GM23338 (cell line): Measurements from ENCODE around the gene KRT38. TPM values are rescaled to one million over a fixed set of nuclear protein-coding genes. Genes with fewer than 3 reads are reported as not detected.

ENCODE experiments used
- ATAC-seq: fragments of 200-7000 bp; cut with Tn5 transposase; 3 replicates; pipeline ENCODE4 v1.9.1; 2020
- DNase-seq: peaks from one replicate; pipeline ENCODE4 v3.0.0-alpha.2; 2015; ENCODE audit warnings: low spot score
- H2AFZ ChIP-seq: fragments of 200-600 bp; sonication (generic); 2 replicates; pipeline ENCODE4 v1.8.0; 2016; ENCODE audit warnings: antibody characterized with exemption, mild to moderate bottlenecking, moderate library complexity
- H3F3A ChIP-seq: fragments of 200-600 bp; sonication (generic); replicated peaks from 2 replicates; pipeline ENCODE4 v1.8.0; 2017; ENCODE audit warnings: antibody characterized with exemption, mixed run types, low read depth
- H3K27ac ChIP-seq: fragments of 200-600 bp; sonication (generic); 2 replicates; pipeline ENCODE4 v1.6.1; 2016; ENCODE audit warnings: low read depth
- H3K27me3 ChIP-seq: fragments of 200-600 bp; sonication (generic); 2 replicates; pipeline ENCODE4 v1.8.0; 2016; ENCODE audit warnings: mild to moderate bottlenecking, mixed run types, moderate library complexity; ENCODE audit not compliant: insufficient read depth
- H3K36me3 ChIP-seq: fragments of 200-600 bp; sonication (generic); 2 replicates; pipeline ENCODE4 v1.8.0; 2016; ENCODE audit warnings: mild to moderate bottlenecking; ENCODE audit not compliant: insufficient read depth
- H3K4me1 ChIP-seq: fragments of 200-600 bp; sonication (generic); 2 replicates; pipeline ENCODE4 v1.8.0; 2016; ENCODE audit warnings: mild to moderate bottlenecking, moderate library complexity; ENCODE audit not compliant: insufficient read depth
- H3K4me2 ChIP-seq: fragments of 200-600 bp; sonication (generic); 2 replicates; pipeline ENCODE4 v1.7.1; 2017; ENCODE audit warnings: mixed run types
- H3K4me3 ChIP-seq: fragments of 200-600 bp; sonication (generic); 2 replicates; pipeline ENCODE4 v1.6.1; 2016; ENCODE audit warnings: mixed run types
- H3K79me2 ChIP-seq: fragments of 200-600 bp; sonication (generic); replicated peaks from 2 replicates; pipeline ENCODE4 v1.8.0; 2017; ENCODE audit warnings: mild to moderate bottlenecking; ENCODE audit not compliant: insufficient read depth
- H3K9me2 ChIP-seq: fragments of 200-600 bp; sonication (generic); 2 replicates; pipeline ENCODE4 v1.8.0; 2017; ENCODE audit not compliant: insufficient read depth
- H4K20me1 ChIP-seq: fragments of 200-600 bp; sonication (generic); replicated peaks from 2 replicates; pipeline ENCODE4 v1.8.0; 2017; ENCODE audit warnings: mild to moderate bottlenecking; ENCODE audit not compliant: insufficient read depth
- H3K27ac Mint-ChIP-seq: 2 replicates; pipeline ENCODE4 v1.8.0; 2020; ENCODE audit warnings: inconsistent platforms, mild to moderate bottlenecking, moderate library complexity, mixed read lengths
- H3K27me3 Mint-ChIP-seq: 3 replicates; pipeline ENCODE4 v1.8.0; 2022; ENCODE audit warnings: low read depth, mild to moderate bottlenecking, moderate library complexity, mixed read lengths, inconsistent platforms; ENCODE audit not compliant: insufficient read depth, poor library complexity
- H3K36me3 Mint-ChIP-seq: 3 replicates; pipeline ENCODE4 v1.8.0; 2021; ENCODE audit warnings: low read depth, mild to moderate bottlenecking, inconsistent platforms, moderate library complexity, mixed read lengths
- H3K4me1 Mint-ChIP-seq: 3 replicates; pipeline ENCODE4 v1.8.0; 2020; ENCODE audit warnings: mild to moderate bottlenecking, inconsistent platforms, mixed read lengths
- H3K4me3 Mint-ChIP-seq: 3 replicates; pipeline ENCODE4 v1.8.0; 2021; ENCODE audit warnings: moderate library complexity, mild to moderate bottlenecking, inconsistent platforms, mixed read lengths
- H3K9me3 Mint-ChIP-seq: 3 replicates; pipeline ENCODE4 v1.8.0; 2020; ENCODE audit warnings: moderate library complexity, mild to moderate bottlenecking, inconsistent platforms, mixed read lengths
- CREB1 ChIP-seq: fragments of 250-450 bp; sonication (Bioruptor Pico); IDR thresholded peaks from 2 replicates; pipeline ENCODE4 v1.5.0; 2020; ENCODE audit warnings: low read depth, mild to moderate bottlenecking, moderate library complexity
- CTCF ChIP-seq, 2 experiments: fragments of 200-600 bp in 1 of 2; sonication (generic) in 1 of 2; conservative IDR thresholded peaks; 2 replicates each; pipeline versions ENCODE4 v1.5.1 to v1.6.1; 2016 to 2017; ENCODE audit warnings: antibody characterized with exemption in 2 of 2, low read depth in 2 of 2, mild to moderate bottlenecking in 2 of 2, moderate library complexity in 1 of 2
- EZH2 ChIP-seq: fragments of 200-600 bp; sonication (generic); IDR thresholded peaks from one replicate; pipeline ENCODE4 v1.8.0; 2017; ENCODE audit warnings: antibody characterized with exemption, mild to moderate bottlenecking, low read depth; ENCODE audit not compliant: unreplicated experiment
- EZH2phosphoT487 ChIP-seq: fragments of 200-600 bp; sonication (generic); IDR thresholded peaks from one replicate; pipeline ENCODE4 v1.8.1; 2018; ENCODE audit warnings: antibody characterized with exemption; ENCODE audit not compliant: unreplicated experiment
- JUNB ChIP-seq: IDR thresholded peaks from one replicate; pipeline ENCODE4 v1.6.1; 2016; ENCODE audit warnings: antibody characterized with exemption; ENCODE audit not compliant: unreplicated experiment
- NANOG ChIP-seq: IDR thresholded peaks from 2 replicates; pipeline ENCODE4 v1.6.1; 2016; ENCODE audit warnings: antibody characterized with exemption, borderline replicate concordance
- POLR2AphosphoS5 ChIP-seq: IDR thresholded peaks from 2 replicates; pipeline ENCODE4 v1.6.1; 2016; ENCODE audit warnings: antibody characterized with exemption, low read depth
- STAT1 ChIP-seq: IDR thresholded peaks from one replicate; pipeline ENCODE4 v1.6.1; 2016; ENCODE audit warnings: antibody characterized with exemption; ENCODE audit not compliant: unreplicated experiment
- ZNF114 ChIP-seq: fragments of 250-450 bp; sonication (Bioruptor Pico); IDR thresholded peaks from 2 replicates; pipeline ENCODE4 v1.5.0; 2020; ENCODE audit warnings: mild to moderate bottlenecking, moderate library complexity
- ZNF331 ChIP-seq: fragments of 250-450 bp; sonication (Bioruptor Pico); IDR thresholded peaks from 2 replicates; pipeline ENCODE4 v1.5.0; 2020; ENCODE audit warnings: low read depth, mild to moderate bottlenecking, moderate library complexity
- ZNF462 ChIP-seq: fragments of 250-450 bp; sonication (Bioruptor Pico); IDR thresholded peaks from 2 replicates; pipeline ENCODE4 v1.5.0; 2020; ENCODE audit warnings: mild to moderate bottlenecking, moderate library complexity
- polyA plus RNA-seq: library from polyadenylated mRNA; unstranded; fragments of >200 nt; fragmentation: Nextera tagmentation; extraction: Ambion mirVana; gene quantifications from 2 replicates; pipeline ENCODE4 v1.2.1, GENCODE V29; 2016
- total RNA-seq: library from RNA; depleted of rRNA; stranded (reverse); fragments of >200 nt; shearing (Covaris generic); gene quantifications from 2 replicates; pipeline ENCODE4 v1.2.3, GENCODE V29; 2014
- TF ChIP-seq, protein P1 (sequence below): IDR thresholded peaks from one replicate; pipeline ENCODE4 v1.6.1; 2018; ENCODE audit warnings: antibody characterized with exemption; ENCODE audit not compliant: unreplicated experiment
- TF ChIP-seq, protein P2 (sequence below): IDR thresholded peaks from 2 replicates; pipeline ENCODE4 v1.6.1; 2016; ENCODE audit warnings: antibody characterized with exemption

Gene KRT38
- total and polyA plus RNA-seq, 2 experiments from 2014 or later: not detected

GRCh38 chr17:41464682-41465081, 23.9 kb upstream of the KRT38 start:
- Histone ChIP-seq H3K4me3 (no peak overlapping the region), H3K79me2 (no peaks in the 10 kb centered on the region), H3K4me1 (no peaks in the 10 kb centered on the region), H3K27me3 (no peaks in the 10 kb centered on the region), H3K4me2 (no peak overlapping the region), H3K27ac (no peak overlapping the region), H4K20me1 (no peaks in the 10 kb centered on the region), H3K36me3 (no peaks in the 10 kb centered on the region), H3K9me2 (0 out of 2 replicates have a peak, but pooled peaks cover 7% of the 10 kb centered on the region), H2AFZ (no peak overlapping the region), H3F3A (no peaks in the 10 kb centered on the region)
- peaks cover 6% of the 10 kb centered on the region; the same call in 2 of the 3 replicates for H3K9me3 Mint-ChIP-seq
- TF ChIP-seq, protein P1, sequence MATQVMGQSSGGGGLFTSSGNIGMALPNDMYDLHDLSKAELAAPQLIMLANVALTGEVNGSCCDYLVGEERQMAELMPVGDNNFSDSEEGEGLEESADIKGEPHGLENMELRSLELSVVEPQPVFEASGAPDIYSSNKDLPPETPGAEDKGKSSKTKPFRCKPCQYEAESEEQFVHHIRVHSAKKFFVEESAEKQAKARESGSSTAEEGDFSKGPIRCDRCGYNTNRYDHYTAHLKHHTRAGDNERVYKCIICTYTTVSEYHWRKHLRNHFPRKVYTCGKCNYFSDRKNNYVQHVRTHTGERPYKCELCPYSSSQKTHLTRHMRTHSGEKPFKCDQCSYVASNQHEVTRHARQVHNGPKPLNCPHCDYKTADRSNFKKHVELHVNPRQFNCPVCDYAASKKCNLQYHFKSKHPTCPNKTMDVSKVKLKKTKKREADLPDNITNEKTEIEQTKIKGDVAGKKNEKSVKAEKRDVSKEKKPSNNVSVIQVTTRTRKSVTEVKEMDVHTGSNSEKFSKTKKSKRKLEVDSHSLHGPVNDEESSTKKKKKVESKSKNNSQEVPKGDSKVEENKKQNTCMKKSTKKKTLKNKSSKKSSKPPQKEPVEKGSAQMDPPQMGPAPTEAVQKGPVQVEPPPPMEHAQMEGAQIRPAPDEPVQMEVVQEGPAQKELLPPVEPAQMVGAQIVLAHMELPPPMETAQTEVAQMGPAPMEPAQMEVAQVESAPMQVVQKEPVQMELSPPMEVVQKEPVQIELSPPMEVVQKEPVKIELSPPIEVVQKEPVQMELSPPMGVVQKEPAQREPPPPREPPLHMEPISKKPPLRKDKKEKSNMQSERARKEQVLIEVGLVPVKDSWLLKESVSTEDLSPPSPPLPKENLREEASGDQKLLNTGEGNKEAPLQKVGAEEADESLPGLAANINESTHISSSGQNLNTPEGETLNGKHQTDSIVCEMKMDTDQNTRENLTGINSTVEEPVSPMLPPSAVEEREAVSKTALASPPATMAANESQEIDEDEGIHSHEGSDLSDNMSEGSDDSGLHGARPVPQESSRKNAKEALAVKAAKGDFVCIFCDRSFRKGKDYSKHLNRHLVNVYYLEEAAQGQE: no peak
- TF ChIP-seq NANOG (no peak), POLR2AphosphoS5 (no peak), CTCF (conservative IDR thresholded peaks at IDR 0.05; ENCODE audit: low read depth in 2 of 2) (no peak), ZNF462 (CRISPR knock-in tag) (no peak), CREB1 (no peak), ZNF331 (CRISPR knock-in tag) (no peak), JUNB (no peak), ZNF114 (CRISPR knock-in tag) (no peak), EZH2phosphoT487 (no peak), EZH2 (no peak), STAT1 (no peak)
- TF ChIP-seq, protein P2, sequence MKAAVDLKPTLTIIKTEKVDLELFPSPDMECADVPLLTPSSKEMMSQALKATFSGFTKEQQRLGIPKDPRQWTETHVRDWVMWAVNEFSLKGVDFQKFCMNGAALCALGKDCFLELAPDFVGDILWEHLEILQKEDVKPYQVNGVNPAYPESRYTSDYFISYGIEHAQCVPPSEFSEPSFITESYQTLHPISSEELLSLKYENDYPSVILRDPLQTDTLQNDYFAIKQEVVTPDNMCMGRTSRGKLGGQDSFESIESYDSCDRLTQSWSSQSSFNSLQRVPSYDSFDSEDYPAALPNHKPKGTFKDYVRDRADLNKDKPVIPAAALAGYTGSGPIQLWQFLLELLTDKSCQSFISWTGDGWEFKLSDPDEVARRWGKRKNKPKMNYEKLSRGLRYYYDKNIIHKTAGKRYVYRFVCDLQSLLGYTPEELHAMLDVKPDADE: no peak
- H3K27ac Mint-ChIP-seq: no peak overlapping the region
- no peak for ATAC-seq
- H3K4me3 Mint-ChIP-seq: no peak overlapping the region
- H3K27me3 Mint-ChIP-seq: peaks cover 5% of the 10 kb centered on the region
- no peak for DNase-seq
- H3K36me3 Mint-ChIP-seq: no peaks in the 10 kb centered on the region
- no peaks in the 10 kb centered on the region for H3K4me1 Mint-ChIP-seq
